Activated CD8-positive, alpha-beta T cell treated with anti-CD3 and anti-CD28 coated beads for 36 hours (primary cell): ENCODE data around the gene BTBD3. TPM values are rescaled to one million over a fixed set of nuclear protein-coding genes. Genes with fewer than 3 reads are reported as not detected.

ENCODE experiments used
- ATAC-seq: fragments of 200-7000 bp; cut with Tn5 transposase; one replicate; pipeline ENCODE4 v1.10.0; 2021; ENCODE audit warnings: mild to moderate bottlenecking, moderate library complexity
- CTCF ChIA-PET: fragments of 350-600 bp; sonication (Branson Sonifier 250); formaldehyde crosslinking; loops from one replicate; lab custom pipeline; 2021; ENCODE audit warnings: antibody characterized with exemption; lab: Charles Lee
- POLR2A ChIA-PET: fragments of 350-600 bp; sonication (Branson Sonifier 250); formaldehyde crosslinking; loops from one replicate; lab custom pipeline; 2021; ENCODE audit warnings: antibody characterized with exemption; lab: Charles Lee
- DNase-seq: peaks from one replicate; pipeline ENCODE4 v3.0.0-alpha.2; 2020
- H3K27ac Mint-ChIP-seq: one replicate; pipeline ENCODE4 v1.8.0; 2021; ENCODE audit warnings: mild to moderate bottlenecking, mixed read lengths
- H3K27me3 Mint-ChIP-seq: one replicate; pipeline ENCODE4 v1.8.0; 2021; ENCODE audit warnings: mixed read lengths
- H3K36me3 Mint-ChIP-seq: one replicate; pipeline ENCODE4 v1.8.0; 2021; ENCODE audit warnings: low read depth, mixed read lengths
- H3K4me1 Mint-ChIP-seq: one replicate; pipeline ENCODE4 v1.8.0; 2021; ENCODE audit warnings: low read depth, mixed read lengths
- H3K4me3 Mint-ChIP-seq: one replicate; pipeline ENCODE4 v1.8.0; 2021; ENCODE audit warnings: mild to moderate bottlenecking, moderate library complexity, mixed read lengths
- H3K9me3 Mint-ChIP-seq: one replicate; pipeline ENCODE4 v1.8.0; 2021; ENCODE audit warnings: mixed read lengths
- CTCF ChIP-seq: fragments of 200-600 bp; IDR thresholded peaks from one replicate; pipeline ENCODE4 v1.8.0; 2022; ENCODE audit warnings: antibody characterized with exemption, mild to moderate bottlenecking
- intact Hi-C: fragments of 100-400 bp; cut with micrococcal nuclease; formaldehyde crosslinking; loops from one replicate; pipeline ENCODE4 v1.10.0; 2022
- total RNA-seq, 2 experiments: library from RNA; stranded (reverse); gene quantifications; one replicate each; pipeline ENCODE4 v1.2.3, GENCODE V29; 2021

BTBD3 gene
- 1 to 10 TPM; 4.9 to 5.3 TPM for total RNA-seq

GRCh38 chr20:11917663-11918062 is at the start of gene BTBD3:
TSS of gene BTBD3 (plus strand) at chr20:11917893. CDS start at chr20:11918276, 383 bp downstream.
- Mint-ChIP-seq H3K4me3 (no peak within 1 kb of the TSS), H3K9me3 (no peaks in the 10 kb centered on the region), H3K27me3 (no peaks in the 10 kb centered on the region), H3K4me1 (peaks cover 7% of the 10 kb centered on the region), H3K27ac (no peak within 1 kb of the TSS), H3K36me3 (no peaks in the 10 kb centered on the region)
- DNase-seq (no peak), ATAC-seq (no peak)
- ChIA-PET POLR2A (no interaction called here), CTCF (no interaction called here)
- intact Hi-C loops, result no loop called here
- no peak for TF ChIP-seq CTCF

GRCh38 chr20:11869641-11870040 is 48.1 kb upstream of the BTBD3 start:
- peaks cover 3% of the 10 kb centered on the region for H3K27me3 Mint-ChIP-seq
- H3K36me3 Mint-ChIP-seq, result no peaks in the 10 kb centered on the region
- ATAC-seq, result no peak
- no peaks in the 10 kb centered on the region for H3K9me3 Mint-ChIP-seq
- intact Hi-C loops, result no loop called here
- POLR2A ChIA-PET, result no interaction called here
- no peaks in the 10 kb centered on the region for H3K4me1 Mint-ChIP-seq
- no peak for DNase-seq
- CTCF ChIA-PET, result no interaction called here
- TF ChIP-seq CTCF, result no peak
- H3K27ac Mint-ChIP-seq, result no peak overlapping the region
- no peak overlapping the region for H3K4me3 Mint-ChIP-seq

GRCh38 chr20:11870411-11870810 is 47.3 kb upstream of the BTBD3 start:
- Mint-ChIP-seq H3K9me3 (no peaks in the 10 kb centered on the region), H3K4me3 (no peak overlapping the region), H3K27ac (no peak overlapping the region), H3K36me3 (no peaks in the 10 kb centered on the region), H3K4me1 (no peaks in the 10 kb centered on the region), H3K27me3 (peaks cover 3% of the 10 kb centered on the region)
- ChIA-PET CTCF (no interaction called here), POLR2A (no interaction called here)
- intact Hi-C loops, result no loop called here
- DNase-seq (no peak), ATAC-seq (no peak)
- no peak for TF ChIP-seq CTCF

GRCh38 chr20:11876555-11876954 is 41.1 kb upstream of the BTBD3 start:
- Mint-ChIP-seq H3K27me3 (peaks cover 1% of the 10 kb centered on the region), H3K27ac (no peak overlapping the region), H3K9me3 (peaks cover 4% of the 10 kb centered on the region), H3K36me3 (no peaks in the 10 kb centered on the region), H3K4me1 (no peaks in the 10 kb centered on the region), H3K4me3 (no peak overlapping the region)
- ChIA-PET CTCF (interaction anchor here (1.2 kb wide), 1 partner anchor 16 kb away, joined by 3 read pairs; no protein-coding TSS in a partner anchor), POLR2A (no interaction called here)
- intact Hi-C loops, result no loop called here
- DNase-seq (no peak), ATAC-seq (no peak)
- no peak for TF ChIP-seq CTCF

GRCh38 chr20:11880680-11881079 is 37.0 kb upstream of the BTBD3 start:
- H3K36me3 Mint-ChIP-seq, result no peaks in the 10 kb centered on the region
- H3K27ac Mint-ChIP-seq, result no peak overlapping the region
- no peaks in the 10 kb centered on the region for H3K27me3 Mint-ChIP-seq
- no peaks in the 10 kb centered on the region for H3K4me1 Mint-ChIP-seq
- ChIA-PET CTCF (no interaction called here), POLR2A (no interaction called here)
- ATAC-seq (no peak), DNase-seq (no peak)
- TF ChIP-seq CTCF, result no peak
- no peak overlapping the region for H3K4me3 Mint-ChIP-seq
- intact Hi-C loops, result no loop called here
- peaks cover 4% of the 10 kb centered on the region for H3K9me3 Mint-ChIP-seq
